Natural killer cell (primary cell): ENCODE measurements around the gene KIAA1958. TPM values are rescaled to one million over a fixed set of nuclear protein-coding genes. Genes with fewer than 3 reads are reported as not detected.

ENCODE experiments used
- ATAC-seq, 3 donors: fragments of 150-1000 bp in 2 of 3; fragments of 200-7000 bp in 1 of 3; cut with Tn5 transposase; 1 replicate in 1 of 3; 2 replicates in 2 of 3; pipeline ENCODE4 v1.10.0; 2021; ENCODE audit warnings: mild to moderate bottlenecking in 2 of 3, moderate library complexity in 2 of 3
- DNase-seq, 2 donors: peaks; one replicate each; pipeline versions ENCODE4 v3.0.0 to v3.0.0-alpha.2; 2013 to 2021; ENCODE audit warnings: mixed read lengths in 1 of 2
- H3K27ac ChIP-seq: one replicate; pipeline ENCODE4 v1.5.1; 2013; ENCODE audit warnings: mild to moderate bottlenecking, low read length
- H3K27me3 ChIP-seq: one replicate; pipeline ENCODE4 v1.6.1; 2013; ENCODE audit warnings: low read length; ENCODE audit not compliant: control insufficient read depth, insufficient read depth
- H3K36me3 ChIP-seq: one replicate; pipeline ENCODE4 v1.6.1; 2013; ENCODE audit warnings: low read length; ENCODE audit not compliant: control insufficient read depth, insufficient read depth
- H3K4me1 ChIP-seq: one replicate; pipeline ENCODE4 v1.6.1; 2013; ENCODE audit warnings: low read length; ENCODE audit not compliant: control insufficient read depth, insufficient read depth
- H3K4me3 ChIP-seq: one replicate; pipeline ENCODE4 v1.5.1; 2013; ENCODE audit warnings: low read length
- H3K9me3 ChIP-seq: one replicate; pipeline ENCODE4 v1.6.1; 2013; ENCODE audit warnings: low read length; ENCODE audit not compliant: control insufficient read depth, insufficient read depth
- H3K27ac Mint-ChIP-seq, 2 donors: one replicate each; pipeline ENCODE4 v1.8.0; 2022; ENCODE audit warnings: mild to moderate bottlenecking in 2 of 2, mixed read lengths in 2 of 2, moderate library complexity in 1 of 2
- H3K27me3 Mint-ChIP-seq, 2 donors: one replicate each; pipeline ENCODE4 v1.8.0; 2022; ENCODE audit warnings: low read depth in 2 of 2, mixed read lengths in 2 of 2
- H3K36me3 Mint-ChIP-seq: one replicate; pipeline ENCODE4 v1.8.0; 2022; ENCODE audit warnings: mixed read lengths
- H3K4me1 Mint-ChIP-seq, 2 donors: one replicate each; pipeline ENCODE4 v1.8.0; 2022; ENCODE audit warnings: mixed read lengths in 2 of 2
- H3K4me3 Mint-ChIP-seq: one replicate; pipeline ENCODE4 v1.8.0; 2022; ENCODE audit warnings: mild to moderate bottlenecking, moderate library complexity, mixed read lengths
- H3K9me3 Mint-ChIP-seq, 2 donors: one replicate each; pipeline ENCODE4 v1.8.0; 2022; ENCODE audit warnings: mixed read lengths in 2 of 2
- whole genome bisulfite sequencing: methylation state at CpG from one replicate; pipeline ENCODE4 v1.1.7; 2013; ENCODE audit warnings: missing lambda C conversion rate; ENCODE audit not compliant: insufficient coverage; 5-methylcytosine and 5-hydroxymethylcytosine counted together
- intact Hi-C: fragments of 100-400 bp; cut with micrococcal nuclease; formaldehyde crosslinking; loops from one replicate; pipeline ENCODE4 v1.14.2; 2022
- total RNA-seq, 4 donors: library from RNA; stranded (reverse); fragments of 120-200 nt in 1 of 4; gene quantifications; one replicate each; pipeline versions ENCODE4 v1.2.3 to v1.2.4, GENCODE V29; 2013 to 2022
- TF ChIP-seq, protein P1 (sequence below): fragments of 200-600 bp; IDR thresholded peaks from one replicate; pipeline ENCODE4 v1.8.0; 2022; ENCODE audit warnings: antibody characterized with exemption

Gene KIAA1958
- total RNA-seq, 3 donors from 2014 or later (not counting 1 experiment from before 2014, with no cell fraction given) = 5.4 to 6.1 (median 5.5) TPM

DNA sequence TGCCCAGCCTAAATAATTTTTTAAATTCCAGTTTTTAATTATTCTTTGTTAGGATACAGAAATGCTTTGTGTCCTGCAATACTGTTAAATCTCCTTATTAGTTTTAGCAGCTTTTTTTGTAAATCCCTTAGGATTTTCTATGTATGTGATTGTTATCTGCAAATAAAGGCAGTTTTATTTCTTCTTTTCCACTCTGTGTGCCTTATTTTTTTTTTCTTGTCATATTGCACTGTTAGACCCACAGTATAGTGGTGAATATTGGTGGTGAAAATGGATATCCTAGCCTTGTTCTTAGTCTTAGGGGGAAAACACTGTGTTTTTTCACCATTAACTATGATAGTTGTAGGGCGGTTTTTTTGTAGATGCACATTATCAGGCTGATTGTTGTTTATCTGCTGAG lies 11.3 kb upstream of the KIAA1958 start:
- 100% methylated on average over 1 of the region's 1 CpG for WGBS
- no peaks in the 10 kb centered on the region for H3K27me3 ChIP-seq
- no peaks in the 10 kb centered on the region for H3K36me3 Mint-ChIP-seq
- TF ChIP-seq, protein P1, sequence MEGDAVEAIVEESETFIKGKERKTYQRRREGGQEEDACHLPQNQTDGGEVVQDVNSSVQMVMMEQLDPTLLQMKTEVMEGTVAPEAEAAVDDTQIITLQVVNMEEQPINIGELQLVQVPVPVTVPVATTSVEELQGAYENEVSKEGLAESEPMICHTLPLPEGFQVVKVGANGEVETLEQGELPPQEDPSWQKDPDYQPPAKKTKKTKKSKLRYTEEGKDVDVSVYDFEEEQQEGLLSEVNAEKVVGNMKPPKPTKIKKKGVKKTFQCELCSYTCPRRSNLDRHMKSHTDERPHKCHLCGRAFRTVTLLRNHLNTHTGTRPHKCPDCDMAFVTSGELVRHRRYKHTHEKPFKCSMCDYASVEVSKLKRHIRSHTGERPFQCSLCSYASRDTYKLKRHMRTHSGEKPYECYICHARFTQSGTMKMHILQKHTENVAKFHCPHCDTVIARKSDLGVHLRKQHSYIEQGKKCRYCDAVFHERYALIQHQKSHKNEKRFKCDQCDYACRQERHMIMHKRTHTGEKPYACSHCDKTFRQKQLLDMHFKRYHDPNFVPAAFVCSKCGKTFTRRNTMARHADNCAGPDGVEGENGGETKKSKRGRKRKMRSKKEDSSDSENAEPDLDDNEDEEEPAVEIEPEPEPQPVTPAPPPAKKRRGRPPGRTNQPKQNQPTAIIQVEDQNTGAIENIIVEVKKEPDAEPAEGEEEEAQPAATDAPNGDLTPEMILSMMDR = no peak
- no peaks in the 10 kb centered on the region for H3K27me3 Mint-ChIP-seq
- no peak overlapping the region for H3K4me3 ChIP-seq
- no peak for DNase-seq
- H3K9me3 ChIP-seq = no peaks in the 10 kb centered on the region
- H3K27ac ChIP-seq = no peak overlapping the region
- no peak overlapping the region for H3K4me3 Mint-ChIP-seq
- no peaks in the 10 kb centered on the region for H3K4me1 Mint-ChIP-seq
- H3K9me3 Mint-ChIP-seq = peaks cover 0 to 3% of the 10 kb centered on the region in 2 donors
- intact Hi-C loops = no loop called here
- no peak for ATAC-seq
- no peaks in the 10 kb centered on the region for H3K36me3 ChIP-seq
- no peak overlapping the region for H3K27ac Mint-ChIP-seq
- no peaks in the 10 kb centered on the region for H3K4me1 ChIP-seq

DNA sequence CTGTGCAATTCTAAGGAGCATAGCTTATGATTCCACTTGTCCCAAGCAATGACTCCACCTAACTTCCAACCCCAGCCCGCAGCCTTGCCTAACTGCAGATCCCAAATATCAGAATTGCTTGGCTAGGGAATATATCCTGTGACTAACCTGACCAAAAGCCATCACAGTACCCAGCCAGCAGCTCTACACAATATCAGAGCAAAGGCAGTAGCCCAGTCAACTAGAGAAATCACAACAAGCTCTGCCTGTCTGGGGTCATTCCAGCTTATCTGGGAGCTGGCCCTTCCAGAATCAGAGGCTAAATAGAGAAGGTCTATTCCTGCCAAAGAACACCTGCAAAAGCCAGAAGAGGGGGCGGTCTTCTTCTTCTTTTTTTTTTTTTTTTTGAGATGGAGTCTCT lies 9.3 kb upstream of the KIAA1958 start:
- no peak overlapping the region for H3K27ac ChIP-seq
- Mint-ChIP-seq H3K36me3 (no peaks in the 10 kb centered on the region), H3K4me3 (no peak overlapping the region), H3K27ac (no peak overlapping the region), H3K4me1 (no peaks in the 10 kb centered on the region), H3K27me3 (no peaks in the 10 kb centered on the region), H3K9me3 (peaks cover 0 to 3% of the 10 kb centered on the region in 2 donors)
- ATAC-seq = no peak
- H3K27me3 ChIP-seq = no peaks in the 10 kb centered on the region
- TF ChIP-seq, protein P1 = no peak
- intact Hi-C loops = no loop called here
- no peaks in the 10 kb centered on the region for H3K36me3 ChIP-seq
- no peaks in the 10 kb centered on the region for H3K9me3 ChIP-seq
- H3K4me3 ChIP-seq = no peak overlapping the region
- 95% methylated on average over 1 of the region's 2 CpGs for WGBS
- no peaks in the 10 kb centered on the region for H3K4me1 ChIP-seq
- no peak for DNase-seq

DNA sequence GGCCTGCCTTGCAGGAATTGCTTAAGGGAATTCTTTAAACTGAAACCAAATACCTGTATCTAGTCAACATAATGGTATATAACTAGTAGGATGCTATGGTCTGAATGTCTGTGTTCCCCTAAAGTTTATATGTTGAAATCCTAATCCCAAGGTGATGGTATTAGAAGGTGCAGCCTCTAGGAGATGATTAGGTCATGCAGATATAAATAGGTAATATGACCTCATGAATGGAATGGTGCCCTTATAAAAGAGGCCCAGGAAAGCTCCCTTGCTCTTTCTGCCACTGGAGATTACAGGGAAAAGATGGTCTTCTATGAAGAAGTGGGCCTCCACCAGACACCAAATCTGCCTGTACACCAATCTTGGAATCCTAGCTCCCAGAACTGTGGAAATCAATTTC lies 7.4 kb upstream of the KIAA1958 start:
- H3K27ac Mint-ChIP-seq = no peak overlapping the region
- H3K36me3 Mint-ChIP-seq = no peaks in the 10 kb centered on the region
- peaks cover 0 to 3% of the 10 kb centered on the region in 2 donors for H3K9me3 Mint-ChIP-seq
- no peaks in the 10 kb centered on the region for H3K4me1 ChIP-seq
- no peaks in the 10 kb centered on the region for H3K9me3 ChIP-seq
- H3K27me3 ChIP-seq = no peaks in the 10 kb centered on the region
- no peak overlapping the region for H3K4me3 Mint-ChIP-seq
- intact Hi-C loops = no loop called here
- no peak overlapping the region for H3K4me3 ChIP-seq
- no peak for DNase-seq
- no peak overlapping the region for H3K27ac ChIP-seq
- H3K36me3 ChIP-seq = no peaks in the 10 kb centered on the region
- no peaks in the 10 kb centered on the region for H3K27me3 Mint-ChIP-seq
- no peak for ATAC-seq
- no peaks in the 10 kb centered on the region for H3K4me1 Mint-ChIP-seq
- TF ChIP-seq, protein P1 = no peak

DNA sequence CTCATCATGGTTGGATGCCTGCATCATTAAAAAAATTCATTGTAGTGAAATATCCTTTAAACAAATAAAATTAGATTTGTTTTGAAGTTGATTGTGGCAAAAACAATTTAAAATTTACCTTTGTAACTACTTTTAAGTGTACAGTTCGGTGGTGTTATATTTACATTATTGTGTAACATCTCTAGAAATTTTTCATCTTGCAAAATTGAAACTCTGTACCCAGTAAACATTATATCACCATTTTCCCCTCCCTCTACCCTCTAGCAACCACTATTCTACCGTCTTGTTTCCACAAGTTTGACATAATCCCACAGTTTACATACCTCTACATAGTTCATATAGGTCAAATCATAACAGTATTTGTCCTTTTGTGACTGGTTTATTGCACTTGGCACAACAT lies 2.0 kb upstream of the KIAA1958 start:
- TF ChIP-seq, protein P1 = no peak
- H3K27ac ChIP-seq = no peak overlapping the region
- no peaks in the 10 kb centered on the region for H3K9me3 ChIP-seq
- H3K36me3 ChIP-seq = no peaks in the 10 kb centered on the region
- intact Hi-C loops = loop anchor here (5.0 kb wide), 1 partner anchor 233 kb away; the partner anchor contains the start of gene INIP
- no peak overlapping the region for H3K4me3 Mint-ChIP-seq
- H3K4me3 ChIP-seq = no peak overlapping the region
- WGBS = 93% methylated on average over 1 of the region's 2 CpGs
- H3K27ac Mint-ChIP-seq = no peak overlapping the region
- no peak for ATAC-seq
- no peaks in the 10 kb centered on the region for H3K9me3 Mint-ChIP-seq
- H3K27me3 Mint-ChIP-seq = no peaks in the 10 kb centered on the region
- H3K4me1 ChIP-seq = peaks cover 9% of the 10 kb centered on the region
- no peaks in the 10 kb centered on the region for H3K27me3 ChIP-seq
- DNase-seq = no peak
- H3K4me1 Mint-ChIP-seq = peaks cover 19 to 20% of the 10 kb centered on the region in 2 donors
- H3K36me3 Mint-ChIP-seq = no peaks in the 10 kb centered on the region
